GM12878 (cell line): ENCODE measurements around the gene EXOC3L4. TPM values are rescaled to one million over a fixed set of nuclear protein-coding genes. Genes with fewer than 3 reads are reported as not detected.

Experiments
- ATAC-seq: fragments of 200-7000 bp; cut with Tn5 transposase; 3 replicates; pipeline ENCODE4 v1.9.1; 2020; ENCODE audit warnings: mild to moderate bottlenecking, moderate library complexity
- BruUV-seq: library from RNA; stranded (reverse); fragments of 400-500 nt; replicated peaks from 2 replicates; lab custom pipeline; 2021; lab: Mats Ljungman, UMichigan
- CTCF ChIA-PET: fragments of 300-600 bp; sonication (Branson Sonifier 250); formaldehyde crosslinking; extraction: SDS; loops from one replicate; lab custom pipeline; 2021; ENCODE audit warnings: inconsistent platforms; lab: Yijun Ruan, JAX
- POLR2A ChIA-PET: fragments of 350-600 bp; formaldehyde crosslinking; extraction: SDS; loops from one replicate; lab custom pipeline; 2021; ENCODE audit warnings: inconsistent platforms; lab: Charles Lee
- RAD21 ChIA-PET: fragments of 300-600 bp; sonication (Branson Sonifier 250); formaldehyde crosslinking; loops from one replicate; lab custom pipeline; 2023; ENCODE audit warnings: antibody characterized with exemption; ENCODE audit not compliant: unreplicated experiment; lab: Charles Lee
- SMC1A ChIA-PET: fragments of 300-600 bp; sonication (Branson Sonifier 250); formaldehyde crosslinking; loops from one replicate; lab custom pipeline; 2023; ENCODE audit not compliant: unreplicated experiment, uncharacterized antibody; lab: Charles Lee
- DNase-seq: peaks from one replicate; pipeline ENCODE4 v3.0.0-alpha.2; 2011; ENCODE audit warnings: low read depth, low spot score
- FAIRE-seq: peaks from 3 replicates; lab custom pipeline; 2011; peaks lifted over from hg19 to GRCh38; lab: Jason Lieb, UNC
- H2AFZ ChIP-seq: 2 replicates; pipeline ENCODE4 v1.6.0; 2011; ENCODE audit warnings: low read depth, low read length, control low read depth; ENCODE audit not compliant: control insufficient read depth
- H3K27ac ChIP-seq: 2 replicates; pipeline ENCODE4 v1.5.1; 2011; ENCODE audit warnings: control low read depth; ENCODE audit not compliant: control insufficient read depth, insufficient read depth
- H3K27me3 ChIP-seq, 2 experiments: replicated peaks in 1 of 2; 2 replicates each; pipeline versions ENCODE4 v1.6.0 to v1.6.1; 2011; ENCODE audit warnings: low read length in 1 of 2; ENCODE audit not compliant: control insufficient read depth in 2 of 2, insufficient read depth in 2 of 2
- H3K36me3 ChIP-seq, 2 experiments: 2 replicates each; pipeline ENCODE4 v1.5.1; 2011; ENCODE audit warnings: low read length in 1 of 2; ENCODE audit not compliant: control insufficient read depth in 2 of 2, insufficient read depth in 2 of 2
- H3K4me1 ChIP-seq: 2 replicates; pipeline ENCODE4 v1.6.1; 2011; ENCODE audit warnings: mild to moderate bottlenecking, low read length, moderate library complexity, mixed read lengths; ENCODE audit not compliant: control insufficient read depth, insufficient read depth
- H3K4me2 ChIP-seq: 2 replicates; pipeline ENCODE4 v1.6.0; 2011; ENCODE audit warnings: control low read depth; ENCODE audit not compliant: control insufficient read depth, insufficient read depth
- H3K4me3 ChIP-seq: fragments of 200-600 bp; sonication (generic); 2 replicates; pipeline ENCODE4 v1.5.1; 2016
- H3K79me2 ChIP-seq: 2 replicates; pipeline ENCODE4 v1.6.0; 2011; ENCODE audit warnings: low read length; ENCODE audit not compliant: control insufficient read depth, insufficient read depth
- H3K9ac ChIP-seq: 2 replicates; pipeline ENCODE4 v1.8.0; 2011; ENCODE audit warnings: low read length, control low read depth, mixed read lengths; ENCODE audit not compliant: control insufficient read depth, insufficient read depth
- H3K9me3 ChIP-seq: replicated peaks from 3 replicates; pipeline ENCODE4 v1.5.1; 2011; ENCODE audit warnings: mild to moderate bottlenecking, low read length; ENCODE audit not compliant: control insufficient read depth, insufficient read depth
- H4K20me1 ChIP-seq: 2 replicates; pipeline ENCODE4 v1.6.0; 2011; ENCODE audit not compliant: control insufficient read depth, insufficient read depth
- CHD2 ChIP-seq: IDR thresholded peaks from 2 replicates; pipeline ENCODE4 v1.6.1; 2011; ENCODE audit warnings: low read depth, low read length, improper control_type of control experiment, borderline replicate concordance
- CHD4 ChIP-seq: fragments of 200-600 bp; sonication (generic); IDR thresholded peaks from 2 replicates; pipeline ENCODE4 v1.6.1; 2016; ENCODE audit warnings: mild to moderate bottlenecking
- MAX ChIP-seq: IDR thresholded peaks from 2 replicates; pipeline ENCODE4 v1.6.1; 2012; ENCODE audit warnings: low read depth, low read length, improper control_type of control experiment
- RELA ChIP-seq: fragments of 450-650 bp; IDR thresholded peaks from 2 replicates; pipeline ENCODE4 v1.8.0; 2014; ENCODE audit warnings: borderline replicate concordance; ENCODE audit not compliant: partially characterized antibody
- SMAD1 ChIP-seq: fragments of 450-650 bp; IDR thresholded peaks from 2 replicates; pipeline ENCODE4 v1.6.1; 2018; ENCODE audit warnings: mild to moderate bottlenecking, low read depth; ENCODE audit not compliant: partially characterized antibody
- SMC3 ChIP-seq: IDR thresholded peaks from 2 replicates; pipeline ENCODE4 v1.6.1; 2011; ENCODE audit warnings: low read length, improper control_type of control experiment, borderline replicate concordance
- SPI1 ChIP-seq: IDR thresholded peaks from 2 replicates; pipeline ENCODE4 v1.6.1; 2011; ENCODE audit warnings: low read depth, mild to moderate bottlenecking, low read length, moderate library complexity, borderline replicate concordance; ENCODE audit not compliant: insufficient read depth
- SREBF2 ChIP-seq: IDR thresholded peaks from 2 replicates; pipeline ENCODE4 v1.6.1; 2012; ENCODE audit warnings: mild to moderate bottlenecking, low read length
- TBL1XR1 ChIP-seq: IDR thresholded peaks from 2 replicates; pipeline ENCODE4 v1.6.1; 2012; ENCODE audit warnings: low read depth, low read length, improper control_type of control experiment
- ZNF217 ChIP-seq: fragments of 450-650 bp; IDR thresholded peaks from 2 replicates; pipeline ENCODE4 v1.6.1; 2017; ENCODE audit warnings: antibody characterized with exemption, mild to moderate bottlenecking
- ZNF592 ChIP-seq: fragments of 450-650 bp; IDR thresholded peaks from 2 replicates; pipeline ENCODE4 v1.6.1; 2017; ENCODE audit warnings: mild to moderate bottlenecking, moderate library complexity
- WGBS: methylation state at CpG from one replicate; pipeline ENCODE4 v1.1.6; 2016; ENCODE audit warnings: low lambda C conversion rate; ENCODE audit not compliant: insufficient replicate concordance, insufficient coverage; ENCODE audit errors: missing lambda C conversion rate; 5-methylcytosine and 5-hydroxymethylcytosine counted together
- in situ Hi-C: fragments of 300-500 bp; cut with MboI; formaldehyde crosslinking; loops from 9 replicates; pipeline ENCODE4 v1.14.3; 2018; ENCODE audit warnings: mixed read lengths
- intact Hi-C: fragments of 100-400 bp; cut with micrococcal nuclease; formaldehyde crosslinking; loops from one replicate; pipeline ENCODE4 v1.14.2; 2022; ENCODE audit not compliant: unreplicated experiment
- polyA plus RNA-seq, 11 experiments: library from polyadenylated mRNA; depleted of rRNA in 4 of 11; unstranded in 6 of 11; stranded (reverse) in 5 of 11; fragments of >200 nt; fragmentation: Nextera tagmentation in 4 of 11; fragmentation: Illumina TruSeq in 1 of 11; extraction: Ambion mirVana in 4 of 11; extraction: Trizol in 1 of 11; gene quantifications; 1 replicate in 1 of 11; 2 replicates in 10 of 11; pipeline versions ENCODE4 v1.2.1 to v1.2.3, GENCODE V29; 2011 to 2016; ENCODE audit warnings: inconsistent platforms in 2 of 11, missing spikeins in 2 of 11, low read depth in 1 of 11
- total RNA-seq, 4 experiments: library from RNA; depleted of rRNA in 3 of 4; stranded (reverse); fragments of >200 nt in 3 of 4; fragmentation: Illumina TruSeq in 1 of 4; extraction: Trizol in 1 of 4; gene quantifications; 2 replicates each; pipeline versions ENCODE4 v1.2.1 to v1.2.3, GENCODE V29; 2013 to 2021

The EXOC3L4 gene
- total and polyA plus RNA-seq, 10 of the 15 experiments (the other 5 are each of a cell fraction or from before 2014, with no cell fraction given): not detected

GRCh38 chr14:103104389-103104653 lies 9.8 kb downstream of the EXOC3L4 start:
- Histone ChIP-seq H4K20me1 (no peaks in the 10 kb centered on the region), H3K4me1 (peaks cover 39% of the 10 kb centered on the region), H2AFZ (no peak overlapping the region), H3K9me3 (no peaks in the 10 kb centered on the region), H3K4me3 (no peak overlapping the region), H3K79me2 (no peaks in the 10 kb centered on the region), H3K27ac (no peak overlapping the region), H3K36me3 (no peaks in the 10 kb centered on the region), H3K4me2 (no peak overlapping the region), H3K9ac (no peak overlapping the region), H3K27me3 (peaks cover 5 to 11% of the 10 kb centered on the region in 2 experiments; a peak in 2 of 4 replicates)
- ChIA-PET SMC1A (interaction anchor here (0.6 to 4.6 kb wide), 21 partner anchors 8 to 410 kb away, joined by 3 to 76 read pairs (median 6); no protein-coding TSS in a partner anchor), CTCF (interaction anchor here (0.6 to 5.0 kb wide), 34 partner anchors 8 to 409 kb away, joined by 3 to 202 read pairs (median 9); partner anchors contain the start of gene TNFAIP2), POLR2A (interaction anchor here (0.5 to 1.7 kb wide), 6 partner anchors 20 to 82 kb away, joined by 3 to 7 read pairs (median 4); no protein-coding TSS in a partner anchor), RAD21 (interaction anchor here (0.6 to 4.6 kb wide), 35 partner anchors 9 to 411 kb away, joined by 3 to 120 read pairs (median 4); partner anchors contain the start of gene EXOC3L4)
- no peak for ATAC-seq
- intact Hi-C loops (no loop called here), in situ Hi-C loops (no loop called here)
- WGBS: 10% methylated on average over 20 of the region's 20 CpGs
- no TSS peak for BruUV-seq
- no peak for FAIRE-seq
- no peak for TF ChIP-seq SREBF2
- no peak for TF ChIP-seq RELA
- no peak for TF ChIP-seq TBL1XR1
- DNase-seq: no peak

GRCh38 chr14:103104654-103105452 lies 10.3 kb downstream of the EXOC3L4 start:
- ChIA-PET POLR2A (interaction anchor here (0.5 to 1.7 kb wide), 9 partner anchors 8 to 166 kb away, joined by 3 to 7 read pairs (median 4); no protein-coding TSS in a partner anchor), CTCF (interaction anchor here (0.6 to 5.0 kb wide), 41 partner anchors 8 to 1109 kb away, joined by 3 to 202 read pairs (median 7); partner anchors contain the start of gene TNFAIP2), RAD21 (interaction anchor here (0.6 to 4.6 kb wide), 39 partner anchors 9 to 411 kb away, joined by 3 to 120 read pairs (median 4); partner anchors contain the start of genes EXOC3L4 and TNFAIP2), SMC1A (interaction anchor here (0.6 to 4.6 kb wide), 30 partner anchors 9 to 411 kb away, joined by 3 to 76 read pairs (median 6); no protein-coding TSS in a partner anchor)
- Histone ChIP-seq H3K9me3 (no peaks in the 10 kb centered on the region), H3K27me3 (peaks cover 5 to 11% of the 10 kb centered on the region in 2 experiments; a peak in 2 of 4 replicates), H3K9ac (no peak overlapping the region), H3K79me2 (no peaks in the 10 kb centered on the region), H3K4me1 (peaks cover 42% of the 10 kb centered on the region), H3K4me3 (no peak overlapping the region), H3K27ac (no peak overlapping the region), H4K20me1 (no peaks in the 10 kb centered on the region), H3K36me3 (no peaks in the 10 kb centered on the region), H3K4me2 (peak overlapping the region; percentile 55), H2AFZ (peak overlapping the region; percentile 65)
- BruUV-seq: no TSS peak
- ATAC-seq (peak; percentile 83), DNase-seq (no peak), FAIRE-seq (peak; percentile 73)
- intact Hi-C loops: loop anchor here (1.0 kb wide), 3 partner anchors 35 to 187 kb away; no protein-coding TSS in a partner anchor
- in situ Hi-C loops: loop anchor here (5.0 kb wide), 1 partner anchor 77 kb away; no protein-coding TSS in a partner anchor
- 15% methylated on average over 57 of the region's 59 CpGs for WGBS
- TF ChIP-seq CHD4 (no peak), ZNF217 (no peak), CHD2 (0 out of 2 replicates have a peak, but pooled peaks have one; percentile 25), SMAD1 (no peak), SMC3 (peak; percentile 93), ZNF592 (no peak), SPI1 (no peak), MAX (no peak)
